GM20431 (cell line): ENCODE data around the gene TMEM47.

ENCODE experiments used
- in situ Hi-C: fragments of 300-500 bp; cut with MseI, MboI; formaldehyde crosslinking; loops from one replicate; pipeline ENCODE4 v1.15.0; 2020; ENCODE audit warnings: low sequenced_read_pairs; ENCODE audit not compliant: unreplicated experiment

TMEM47 gene

GRCh38 chrX:34656842-34657725 is at the start of gene TMEM47:
Gene TMEM47 (minus strand): TSS chrX:34657285. CDS start chrX:34657029, 256 bp downstream.
- in situ Hi-C loops: no loop called here

GRCh38 chrX:34687095-34687494 is 30.0 kb upstream of the TMEM47 start:
- in situ Hi-C loops: no loop called here

GRCh38 chrX:34659575-34659974 is 2.5 kb upstream of the TMEM47 start:
- in situ Hi-C loops: no loop called here

- in situ Hi-C loops: no loop called here
These were observed 1.2 kb upstream of the TMEM47 start for GRCh38 chrX:34658326-34658725.

- in situ Hi-C loops: no loop called here
These were observed 613 bp upstream of the TMEM47 start for GRCh38 chrX:34657726-34658070.

GRCh38 chrX:34656467-34656841 is 631 bp downstream of the TMEM47 start:
- in situ Hi-C loops: no loop called here

- in situ Hi-C loops: no loop called here
These were observed 1.3 kb downstream of the TMEM47 start for GRCh38 chrX:34655501-34656455.

- in situ Hi-C loops: no loop called here
These were observed 2.2 kb downstream of the TMEM47 start for GRCh38 chrX:34654696-34655490.

- in situ Hi-C loops: no loop called here
These were observed 3.3 kb downstream of the TMEM47 start for GRCh38 chrX:34653811-34654210.

- in situ Hi-C loops: no loop called here
These were observed 14.2 kb downstream of the TMEM47 start for GRCh38 chrX:34642849-34643248.

GRCh38 chrX:34638116-34638515 is 19.0 kb downstream of the TMEM47 start:
- in situ Hi-C loops: no loop called here

- in situ Hi-C loops: no loop called here
These were observed 22.7 kb downstream of the TMEM47 start for GRCh38 chrX:34634349-34634748.

GRCh38 chrX:34632384-34632783 is 24.7 kb downstream of the TMEM47 start:
- in situ Hi-C loops: no loop called here

GRCh38 chrX:34631479-34632220 is 25.4 kb downstream of the TMEM47 start:
- in situ Hi-C loops: no loop called here

- in situ Hi-C loops: no loop called here
These were observed 27.5 kb downstream of the TMEM47 start for GRCh38 chrX:34629572-34629971.

- in situ Hi-C loops: no loop called here
These were observed 32.7 kb downstream of the TMEM47 start for GRCh38 chrX:34624416-34624815.

GRCh38 chrX:34619920-34620319 is 37.2 kb downstream of the TMEM47 start:
- in situ Hi-C loops: no loop called here

- in situ Hi-C loops: no loop called here
These were observed 45.0 kb downstream of the TMEM47 start for GRCh38 chrX:34612036-34612435.

GRCh38 chrX:34598362-34598761 is 58.7 kb downstream of the TMEM47 start:
- in situ Hi-C loops: no loop called here

- in situ Hi-C loops: no loop called here
These were observed 70.1 kb downstream of the TMEM47 start for GRCh38 chrX:34586936-34587335.
